SK-N-SH (cell line): Measurements from ENCODE around the gene RAPGEF3. TPM values are rescaled to one million over a fixed set of nuclear protein-coding genes. Genes with fewer than 3 reads are reported as not detected.

ENCODE experiments used
- CTCF ChIA-PET: fragments of 300-600, 350-600 bp; formaldehyde crosslinking; extraction: SDS; loops from one replicate; lab custom pipeline; 2021; lab: Yijun Ruan, JAX
- POLR2A ChIA-PET: fragments of 350-600 bp; sonication (Branson Sonifier 250); formaldehyde crosslinking; extraction: SDS; loops from one replicate; lab custom pipeline; 2020; ENCODE audit warnings: antibody characterized with exemption, inconsistent platforms; lab: Yijun Ruan, JAX
- DNase-seq: peaks from one replicate; pipeline ENCODE4 v3.0.0; 2012
- H2AFZ ChIP-seq: fragments of 200-600 bp; sonication (generic); 2 replicates; pipeline ENCODE4 v1.8.1; 2016; ENCODE audit warnings: antibody characterized with exemption, mild to moderate bottlenecking, low read depth
- H3F3A ChIP-seq: fragments of 200-600 bp; sonication (generic); replicated peaks from 2 replicates; pipeline ENCODE3; 2016; ENCODE audit warnings: antibody characterized with exemption, mild to moderate bottlenecking; ENCODE audit not compliant: insufficient read depth
- H3K27ac ChIP-seq, 2 experiments: fragments of 200-500 bp in 1 of 2; fragments of 200-600 bp in 1 of 2; sonication (Bioruptor generic) in 1 of 2; sonication (generic), shearing (Covaris generic) in 1 of 2; 2 replicates each; pipeline versions ENCODE4 v1.5.1 to v1.6.1; 2014 to 2016; ENCODE audit warnings: low read depth in 2 of 2, inconsistent platforms in 1 of 2, low read length in 1 of 2, mild to moderate bottlenecking in 1 of 2, mixed read lengths in 1 of 2
- H3K27me3 ChIP-seq: fragments of 200-600 bp; sonication (generic), shearing (Covaris generic); 2 replicates; pipeline ENCODE4 v1.6.1; 2016; ENCODE audit warnings: mixed run types; ENCODE audit not compliant: insufficient read depth
- H3K36me3 ChIP-seq, 2 experiments: fragments of 200-500 bp in 1 of 2; fragments of 200-600 bp in 1 of 2; sonication (Bioruptor generic) in 1 of 2; sonication (generic) in 1 of 2; replicated peaks in 1 of 2; 2 replicates each; pipeline versions ENCODE3 to v1.5.1; 2014 to 2016; ENCODE audit warnings: low read length in 1 of 2, mild to moderate bottlenecking in 1 of 2; ENCODE audit not compliant: insufficient read depth in 2 of 2, control insufficient read depth in 1 of 2
- H3K4me1 ChIP-seq, 2 experiments: fragments of 200-500 bp in 1 of 2; fragments of 200-600 bp in 1 of 2; sonication (Bioruptor generic) in 1 of 2; sonication (generic), shearing (Covaris generic) in 1 of 2; 2 replicates each; pipeline versions ENCODE4 v1.5.1 to v1.6.1; 2014 to 2016; ENCODE audit warnings: low read depth in 1 of 2, low read length in 1 of 2, mixed run types in 1 of 2; ENCODE audit not compliant: insufficient read depth in 2 of 2, control insufficient read depth in 1 of 2
- H3K4me2 ChIP-seq: fragments of 200-600 bp; sonication (generic), shearing (Covaris generic); 2 replicates; pipeline ENCODE4 v1.6.1; 2017; ENCODE audit warnings: mixed run types
- H3K4me3 ChIP-seq, 2 experiments: fragments of 200-500 bp in 1 of 2; fragments of 200-600 bp in 1 of 2; sonication (Bioruptor generic) in 1 of 2; sonication (generic), shearing (Covaris generic) in 1 of 2; 2 replicates each; pipeline versions ENCODE4 v1.5.1 to v1.8.1; 2014 to 2016; ENCODE audit warnings: low read depth in 2 of 2, inconsistent platforms in 1 of 2, low read length in 1 of 2, mild to moderate bottlenecking in 1 of 2, mixed read lengths in 1 of 2, moderate library complexity in 1 of 2
- H3K79me2 ChIP-seq: fragments of 200-600 bp; sonication (generic); 2 replicates; pipeline ENCODE4 v1.8.1; 2017; ENCODE audit warnings: mild to moderate bottlenecking; ENCODE audit not compliant: insufficient read depth
- H3K9ac ChIP-seq: fragments of 200-600 bp; sonication (generic); 2 replicates; pipeline ENCODE4 v1.6.1; 2017; ENCODE audit warnings: mixed run types
- H3K9me2 ChIP-seq: fragments of 200-600 bp; sonication (generic); 2 replicates; pipeline ENCODE4 v1.6.1; 2017; ENCODE audit warnings: mixed run types
- H3K9me3 ChIP-seq: fragments of 200-600 bp; sonication (generic); 2 replicates; pipeline ENCODE4 v1.6.1; 2017; ENCODE audit warnings: mixed run types, mild to moderate bottlenecking, moderate library complexity
- H4K20me1 ChIP-seq: fragments of 200-600 bp; sonication (generic); 2 replicates; pipeline ENCODE4 v1.6.1; 2017; ENCODE audit warnings: mild to moderate bottlenecking, mixed run types; ENCODE audit not compliant: insufficient read depth
- CHD2 ChIP-seq: fragments of 150-350 bp; IDR thresholded peaks from 2 replicates; pipeline ENCODE4 v1.6.1; 2018; ENCODE audit warnings: low read length; ENCODE audit not compliant: partially characterized antibody
- EZH2phosphoT487 ChIP-seq: fragments of 200-600 bp; sonication (generic); IDR thresholded peaks from 2 replicates; pipeline ENCODE4 v1.6.1; 2017; ENCODE audit warnings: low read depth, mixed run types, mild to moderate bottlenecking, antibody characterized with exemption, moderate library complexity, borderline replicate concordance
- FOSL2 ChIP-seq: IDR thresholded peaks from 2 replicates; pipeline ENCODE4 v1.4.0; 2012; ENCODE audit warnings: low read depth, mild to moderate bottlenecking, moderate library complexity, borderline replicate concordance
- FOXM1 ChIP-seq: IDR thresholded peaks from 2 replicates; pipeline ENCODE4 v1.4.0; 2012; ENCODE audit warnings: low read depth, mild to moderate bottlenecking
- GABPA ChIP-seq: IDR thresholded peaks from 2 replicates; pipeline ENCODE4 v1.4.0; 2012; ENCODE audit warnings: low read depth, mild to moderate bottlenecking
- GATA2 ChIP-seq: sonication (generic); formaldehyde crosslinking; IDR thresholded peaks from 2 replicates; pipeline ENCODE4 v1.5.0; 2020; ENCODE audit warnings: mild to moderate bottlenecking, missing genetic modification reagents
- MXI1 ChIP-seq: IDR thresholded peaks from 2 replicates; pipeline ENCODE4 v1.6.1; 2012; ENCODE audit warnings: mild to moderate bottlenecking, low read depth, low read length, improper control_type of control experiment
- NRF1 ChIP-seq: IDR thresholded peaks from 2 replicates; pipeline ENCODE4 v1.6.1; 2012; ENCODE audit warnings: low read depth, mild to moderate bottlenecking, low read length
- POLR2AphosphoS5 ChIP-seq: IDR thresholded peaks from 2 replicates; pipeline ENCODE4 v1.6.1; 2012; ENCODE audit warnings: low read depth, low read length
- WGBS: methylation state at CpG from one replicate; pipeline ENCODE4 v1.1.6; 2017; ENCODE audit warnings: low lambda C conversion rate; 5-methylcytosine and 5-hydroxymethylcytosine counted together
- polyA plus RNA-seq, 3 experiments: library from polyadenylated mRNA; depleted of rRNA; stranded (reverse); fragments of >200 nt; gene quantifications; 2 replicates each; pipeline ENCODE4 v1.2.3, GENCODE V29; 2012
- TF ChIP-seq, protein P1 (sequence below): IDR thresholded peaks from 2 replicates; pipeline ENCODE4; 2012

RAPGEF3 gene
- polyA plus RNA-seq, 1 of the 3 experiments (the other 2 are of a cell fraction) = 0.90 TPM

DNA sequence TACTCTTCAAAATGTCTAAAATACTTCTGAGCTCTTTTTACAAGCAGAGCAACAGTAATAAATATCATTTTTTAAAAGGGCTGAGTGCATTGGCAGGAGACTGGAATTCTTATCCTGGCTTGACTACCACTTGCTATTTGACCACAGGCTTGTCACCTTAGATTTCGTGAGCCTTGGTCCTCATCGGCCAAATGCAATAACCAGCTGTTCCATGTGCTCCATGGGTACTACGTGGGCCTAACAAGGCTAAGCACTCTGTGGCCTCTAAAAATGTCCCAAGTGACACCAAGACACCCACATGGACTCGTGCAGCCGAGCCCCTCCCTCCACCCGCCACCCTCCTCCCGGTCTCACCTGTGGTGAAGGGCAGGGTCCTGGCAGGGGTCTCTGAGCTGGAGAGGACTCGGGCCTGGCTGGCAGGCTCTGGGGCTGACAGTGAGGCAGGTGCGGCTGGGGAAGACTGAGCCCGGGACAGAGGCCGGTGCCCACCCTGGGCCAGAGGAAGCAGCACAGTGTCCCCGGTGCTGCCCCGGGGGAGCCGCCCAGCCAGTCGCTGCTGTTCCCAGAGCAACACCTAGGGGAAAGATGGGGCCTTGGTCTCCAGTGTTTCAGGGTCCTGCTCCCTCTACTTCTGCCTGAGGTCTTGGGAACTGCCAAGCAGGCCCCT lies 34.5 kb upstream of the RAPGEF3 start:
- no peak overlapping the region for H3K27ac ChIP-seq
- ChIA-PET POLR2A (interaction anchor here (1.0 kb wide), 1 partner anchor 15 kb away, joined by 3 read pairs; no protein-coding TSS in a partner anchor), CTCF (interaction anchor here (0.7 to 5.8 kb wide), 9 partner anchors 11 to 371 kb away, joined by 3 to 62 read pairs (median 4); partner anchors contain the start of gene SLC48A1)
- peaks cover 0 to 5% of the 10 kb centered on the region in 2 experiments; a peak in 1 of 4 replicates for H3K4me1 ChIP-seq
- no peaks in the 10 kb centered on the region for H3K27me3 ChIP-seq
- TF ChIP-seq POLR2AphosphoS5 (no peak), NRF1 (no peak), CHD2 (no peak), MXI1 (no peak), GATA2 (no peak), GABPA (no peak)
- TF ChIP-seq, protein P1, sequence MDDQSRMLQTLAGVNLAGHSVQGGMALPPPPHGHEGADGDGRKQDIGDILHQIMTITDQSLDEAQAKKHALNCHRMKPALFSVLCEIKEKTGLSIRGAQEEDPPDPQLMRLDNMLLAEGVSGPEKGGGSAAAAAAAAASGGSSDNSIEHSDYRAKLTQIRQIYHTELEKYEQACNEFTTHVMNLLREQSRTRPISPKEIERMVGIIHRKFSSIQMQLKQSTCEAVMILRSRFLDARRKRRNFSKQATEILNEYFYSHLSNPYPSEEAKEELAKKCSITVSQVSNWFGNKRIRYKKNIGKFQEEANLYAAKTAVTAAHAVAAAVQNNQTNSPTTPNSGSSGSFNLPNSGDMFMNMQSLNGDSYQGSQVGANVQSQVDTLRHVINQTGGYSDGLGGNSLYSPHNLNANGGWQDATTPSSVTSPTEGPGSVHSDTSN = no peak
- peaks cover 27 to 80% of the 10 kb centered on the region in 2 experiments for H3K36me3 ChIP-seq
- H4K20me1 ChIP-seq = no peaks in the 10 kb centered on the region
- no peak overlapping the region for H2AFZ ChIP-seq
- no peak overlapping the region for H3K4me2 ChIP-seq
- H3K79me2 ChIP-seq = peaks cover 9% of the 10 kb centered on the region; the same call in 1 of the 2 replicates
- no peak overlapping the region for H3K4me3 ChIP-seq
- H3F3A ChIP-seq = no peaks in the 10 kb centered on the region
- no peak for DNase-seq
- WGBS = 81% methylated on average over 6 of the region's 15 CpGs
- no peaks in the 10 kb centered on the region for H3K9me3 ChIP-seq
- no peak overlapping the region for H3K9ac ChIP-seq
- H3K9me2 ChIP-seq = no peaks in the 10 kb centered on the region

- H3K36me3 ChIP-seq = peaks cover 38 to 87% of the 10 kb centered on the region in 2 experiments
- H2AFZ ChIP-seq = no peak overlapping the region
- H4K20me1 ChIP-seq = no peaks in the 10 kb centered on the region
- no peaks in the 10 kb centered on the region for H3K9me3 ChIP-seq
- H3K27ac ChIP-seq = no peak overlapping the region
- no peak overlapping the region for H3K4me2 ChIP-seq
- no peaks in the 10 kb centered on the region for H3F3A ChIP-seq
- over 99% methylated on average over 16 of the region's 16 CpGs for WGBS
- no peak overlapping the region for H3K4me3 ChIP-seq
- no peaks in the 10 kb centered on the region for H3K9me2 ChIP-seq
- no peaks in the 10 kb centered on the region for H3K27me3 ChIP-seq
- POLR2A ChIA-PET = interaction anchor here (1.0 kb wide), 1 partner anchor 17 kb away, joined by 3 read pairs; no protein-coding TSS in a partner anchor
- peaks cover 0 to 5% of the 10 kb centered on the region in 2 experiments; a peak in 1 of 4 replicates for H3K4me1 ChIP-seq
- DNase-seq = no peak
- TF ChIP-seq FOSL2 (no peak), FOXM1 (no peak), EZH2phosphoT487 (no peak), MXI1 (no peak)
- no peak overlapping the region for H3K9ac ChIP-seq
- CTCF ChIA-PET = interaction anchor here (1.3 to 5.8 kb wide), 6 partner anchors 12 to 140 kb away, joined by 3 to 62 read pairs (median 32); no protein-coding TSS in a partner anchor
- peaks cover 5% of the 10 kb centered on the region; the same call in 1 of the 2 replicates for H3K79me2 ChIP-seq
Measured at GRCh38 chr12:47791874-47792273, 33.2 kb upstream of the RAPGEF3 start.
